ENCODE results near the gene GNAO1.

GRCh38 chr16:56191156-56191815, at the start of gene GNAO1:
- TF ChIP-seq CTCF (IDR thresholded peaks at IDR 0.05) (no peak), NRF1 (IDR thresholded peaks at IDR 0.05; ENCODE audit: low read depth, low read length) (peak; percentile 70), ELF1 (IDR thresholded peaks at IDR 0.05) (no peak), EZH2phosphoT487 (IDR thresholded peaks at IDR 0.05; ENCODE audit: borderline replicate concordance, low read depth) (no peak), USF2 (IDR thresholded peaks at IDR 0.05; ENCODE audit: borderline replicate concordance, low read depth, low read length) (no peak), TAF1 (IDR thresholded peaks at IDR 0.05; ENCODE audit: borderline replicate concordance, low read depth, low read length) (no peak)
